ENCODE results near the gene TANC1.

Gene TANC1

DNA sequence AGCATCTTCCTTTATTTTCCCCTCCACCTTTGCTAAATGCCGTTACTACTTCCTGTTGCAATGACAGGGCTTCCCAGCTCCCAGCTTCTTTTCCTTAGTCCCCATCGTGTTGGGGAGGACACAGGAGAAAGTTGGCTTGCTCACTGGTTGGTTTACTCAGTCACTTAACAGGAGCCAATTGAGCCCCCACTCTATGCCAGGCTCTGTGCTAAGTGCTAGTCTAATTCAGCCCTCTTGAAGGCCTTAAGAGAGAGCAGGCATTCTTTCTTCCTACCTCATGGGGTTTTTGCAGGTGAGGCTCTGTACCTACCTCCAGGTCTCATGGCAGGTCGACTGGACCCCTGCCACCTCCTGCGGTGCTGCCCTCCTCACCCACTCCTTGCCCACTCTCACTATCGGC is 20.1 kb downstream of the TANC1 start:
- peak in 1 of 42 donors; percentile 30 for DNase-seq
- intact Hi-C loops (cut with DNase I): no loop called here

DNA sequence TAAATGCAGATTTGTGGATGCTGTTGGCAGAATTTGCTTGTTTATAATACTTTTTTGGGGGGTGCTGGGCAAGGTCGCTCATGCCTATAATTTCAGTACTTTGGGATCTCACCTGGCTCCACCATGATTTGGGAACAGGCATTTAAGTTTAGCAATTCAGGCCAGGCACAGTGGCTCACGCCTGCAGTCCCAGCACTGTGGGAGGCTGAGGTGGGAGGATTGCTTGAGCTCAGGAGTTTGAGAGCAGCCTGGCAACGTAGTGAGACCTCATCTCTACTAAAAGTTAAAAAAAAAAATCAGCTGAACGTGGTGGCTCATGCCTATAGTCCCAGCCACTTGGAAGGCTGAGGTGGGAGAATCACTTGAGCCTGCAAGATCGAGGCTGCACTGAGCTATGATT is 20.7 kb downstream of the TANC1 start:
- DNase-seq: peak in 25 of 42 donors; percentile 19 to 80 (median 39)

DNA sequence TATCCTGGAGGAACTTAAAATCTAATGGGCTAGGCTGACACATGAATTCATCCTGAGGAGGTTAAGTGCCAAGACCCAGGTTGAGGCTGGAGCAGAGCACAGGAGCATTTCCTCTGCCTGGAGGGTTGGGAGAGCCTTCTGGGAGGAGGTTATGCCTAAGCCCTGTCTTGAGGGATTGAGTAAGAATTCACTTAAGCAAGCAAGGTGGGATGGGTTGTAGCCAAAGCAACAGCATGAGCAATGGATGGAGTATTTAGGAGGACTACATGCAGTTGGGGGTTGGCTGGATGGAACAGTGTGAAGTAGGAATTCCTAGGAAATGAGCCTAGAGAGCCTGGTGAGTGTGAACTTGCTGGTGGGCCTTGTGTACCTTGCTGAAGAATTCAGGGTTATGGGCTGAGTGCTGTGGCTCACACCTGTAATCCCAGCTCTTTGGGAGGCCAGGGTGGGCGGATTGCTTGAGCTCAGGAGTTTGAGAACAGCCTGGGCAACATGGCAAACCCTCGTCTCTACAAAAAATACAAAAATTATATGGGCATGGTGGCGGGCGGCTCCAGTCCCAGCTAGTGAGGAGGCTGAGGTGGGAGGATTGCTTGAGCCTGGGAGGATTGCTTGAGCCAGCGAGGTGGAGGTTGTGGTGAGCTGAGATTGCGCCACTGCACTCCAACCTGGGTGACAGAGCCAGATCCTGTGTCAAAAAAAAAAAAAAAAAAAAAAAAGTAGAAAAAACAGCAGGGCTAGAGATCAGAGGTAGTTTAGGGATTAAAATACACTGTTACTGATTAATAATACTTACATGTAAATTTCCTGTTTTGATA is 22.2 kb downstream of the TANC1 start:
- intact Hi-C loops (cut with DNase I): no loop called here
- DNase-seq: peak in 1 of 42 donors; percentile 27

More for the DNA sequence above, 20.7 kb downstream of the TANC1 start:
- intact Hi-C loops (cut with DNase I): no loop called here

DNA sequence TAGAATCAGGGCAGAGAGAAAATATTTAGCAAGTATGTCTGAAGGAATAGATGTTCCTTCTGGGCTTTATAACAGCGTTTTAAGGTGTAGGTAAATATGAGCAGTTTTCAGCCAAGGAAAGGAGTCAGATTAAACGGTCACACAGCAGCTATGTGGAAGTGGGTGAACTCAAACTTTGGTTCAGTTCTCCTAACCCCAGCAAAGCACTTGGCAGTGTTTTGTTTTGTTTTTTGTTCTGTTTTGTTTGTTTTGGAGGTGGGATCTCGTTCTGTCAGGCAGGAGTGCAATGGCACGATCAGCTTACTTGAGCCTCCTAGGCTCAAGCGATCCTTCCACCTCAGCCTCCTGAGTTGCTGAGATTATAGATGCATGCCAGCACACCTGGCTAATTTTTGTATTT is 24.6 kb downstream of the TANC1 start:
- no peak for DNase-seq
- intact Hi-C loops (cut with DNase I): no loop called here

DNA sequence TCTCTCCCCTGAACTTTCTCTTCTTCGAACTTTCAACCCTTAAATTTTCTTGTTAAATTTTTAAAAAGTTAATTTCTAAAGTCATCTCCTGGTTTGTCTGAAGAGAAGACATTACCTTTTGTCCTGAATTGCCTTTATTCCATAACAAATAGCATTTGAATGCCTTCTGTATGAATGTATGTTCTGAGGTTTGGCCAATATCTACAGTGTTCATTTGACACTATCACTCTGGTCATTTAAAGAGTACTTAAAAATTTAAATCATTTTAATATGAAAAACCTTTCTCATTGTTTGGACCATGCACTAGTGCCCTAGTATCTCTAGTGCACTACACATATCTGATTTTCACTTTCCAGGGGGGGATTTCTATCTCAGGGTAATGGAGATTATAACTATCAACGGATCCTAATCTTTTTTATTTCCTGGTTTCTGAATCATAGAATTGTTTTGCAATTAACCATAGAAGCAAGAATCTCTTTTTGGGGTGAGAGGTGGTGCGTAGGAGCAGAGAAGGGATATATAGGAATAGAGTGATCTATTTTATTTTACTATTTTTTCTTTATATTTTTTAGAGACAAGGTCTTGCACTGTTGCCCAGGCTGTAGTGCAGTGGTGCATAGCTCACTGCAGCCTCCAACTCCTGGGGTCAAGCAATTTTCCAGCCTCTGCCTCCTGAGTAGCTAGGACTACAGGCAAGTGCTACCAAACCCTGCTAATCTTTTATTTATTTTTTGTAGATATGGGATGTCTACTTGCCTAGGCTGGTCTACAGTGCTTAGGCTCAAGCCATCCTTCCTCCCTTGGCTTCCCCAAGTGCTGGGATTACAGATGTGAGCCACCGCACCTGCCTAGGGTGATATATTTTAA is 25.5 kb downstream of the TANC1 start:
- intact Hi-C loops (cut with DNase I): no loop called here
- DNase-seq: no peak

DNA sequence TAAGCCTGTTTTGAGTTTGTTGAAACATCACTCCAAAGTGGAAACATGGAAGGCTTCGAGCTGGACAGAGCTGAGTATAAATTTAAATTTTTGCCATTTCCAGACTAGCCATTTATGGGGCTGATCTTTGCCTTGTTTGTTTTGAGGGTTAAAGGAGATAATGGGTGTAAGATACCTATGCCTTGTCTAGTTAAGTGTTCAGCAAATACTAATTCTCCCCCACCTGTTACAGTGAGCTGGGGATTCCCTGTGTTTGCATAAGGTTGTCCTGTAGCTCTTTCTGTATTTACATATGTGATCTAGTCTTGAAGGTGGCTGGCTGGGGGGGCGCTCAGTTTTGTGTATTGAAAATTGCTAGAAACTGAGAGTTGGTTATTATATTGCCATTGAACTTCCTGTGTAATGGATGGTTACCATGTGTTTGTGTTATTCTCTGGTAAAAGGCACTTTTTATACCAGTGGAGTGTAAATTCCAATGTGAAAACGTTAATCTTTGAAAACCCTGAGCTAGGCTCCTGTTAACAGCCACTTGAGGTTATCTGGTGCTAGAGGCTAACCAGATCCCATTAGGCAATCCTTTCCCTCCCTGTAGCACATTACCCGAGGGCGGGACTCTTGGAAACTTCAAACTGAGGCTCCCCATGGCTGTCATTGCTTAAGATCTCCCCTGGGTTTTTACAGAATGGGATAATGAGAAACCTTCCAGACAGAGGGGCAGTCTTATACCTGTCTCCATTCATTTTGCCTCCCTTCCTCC is 26.7 kb downstream of the TANC1 start:
- intact Hi-C loops (cut with DNase I): no loop called here
- DNase-seq: no peak

DNA sequence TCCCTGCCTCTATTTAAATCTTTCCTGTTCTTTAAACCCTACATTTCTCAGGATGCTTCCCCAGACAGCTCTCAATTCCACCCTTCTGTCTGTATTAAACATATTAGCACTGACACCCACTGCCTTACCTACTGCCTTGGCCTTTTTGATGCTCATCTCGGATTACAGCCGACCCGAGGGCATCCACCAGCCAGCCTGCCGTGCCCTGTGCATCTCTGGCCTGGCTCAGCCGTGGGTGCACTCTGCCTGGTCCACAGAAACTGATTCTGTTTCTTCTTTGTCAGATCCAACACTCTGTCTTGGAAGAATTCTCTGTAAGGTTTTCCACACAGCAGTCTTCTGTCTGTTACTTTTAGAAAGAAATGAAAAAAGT is 27.2 kb downstream of the TANC1 start:
- DNase-seq: no peak
- intact Hi-C loops (cut with DNase I): no loop called here

DNA sequence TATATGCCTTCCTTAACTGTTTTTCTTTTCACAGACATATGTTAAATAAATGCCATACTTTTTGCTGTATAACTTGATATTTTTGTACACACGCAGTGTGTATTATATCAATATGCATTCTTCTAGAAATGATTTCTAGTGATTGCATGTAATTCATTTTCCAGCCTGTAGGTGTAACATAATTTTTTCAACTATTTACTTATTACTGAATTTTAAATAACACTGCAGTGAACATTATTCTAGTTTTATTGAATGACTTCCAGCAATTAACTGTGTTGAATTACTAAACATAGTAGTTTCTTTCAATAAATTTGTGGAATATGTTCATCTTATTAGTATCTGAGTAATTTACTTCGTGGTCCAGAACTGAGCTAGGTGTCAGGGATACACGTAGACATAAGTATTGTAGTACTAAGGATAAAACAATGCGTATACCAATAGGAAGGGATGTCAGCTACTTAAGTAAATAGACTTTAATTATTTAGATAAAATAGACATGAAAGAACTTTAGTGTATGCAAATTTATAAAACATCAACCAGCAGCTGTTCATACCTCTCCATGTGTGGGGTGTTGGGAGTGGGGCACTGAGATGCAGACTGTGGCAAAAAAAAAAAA is 28.0 kb downstream of the TANC1 start:
- intact Hi-C loops (cut with DNase I): no loop called here

DNA sequence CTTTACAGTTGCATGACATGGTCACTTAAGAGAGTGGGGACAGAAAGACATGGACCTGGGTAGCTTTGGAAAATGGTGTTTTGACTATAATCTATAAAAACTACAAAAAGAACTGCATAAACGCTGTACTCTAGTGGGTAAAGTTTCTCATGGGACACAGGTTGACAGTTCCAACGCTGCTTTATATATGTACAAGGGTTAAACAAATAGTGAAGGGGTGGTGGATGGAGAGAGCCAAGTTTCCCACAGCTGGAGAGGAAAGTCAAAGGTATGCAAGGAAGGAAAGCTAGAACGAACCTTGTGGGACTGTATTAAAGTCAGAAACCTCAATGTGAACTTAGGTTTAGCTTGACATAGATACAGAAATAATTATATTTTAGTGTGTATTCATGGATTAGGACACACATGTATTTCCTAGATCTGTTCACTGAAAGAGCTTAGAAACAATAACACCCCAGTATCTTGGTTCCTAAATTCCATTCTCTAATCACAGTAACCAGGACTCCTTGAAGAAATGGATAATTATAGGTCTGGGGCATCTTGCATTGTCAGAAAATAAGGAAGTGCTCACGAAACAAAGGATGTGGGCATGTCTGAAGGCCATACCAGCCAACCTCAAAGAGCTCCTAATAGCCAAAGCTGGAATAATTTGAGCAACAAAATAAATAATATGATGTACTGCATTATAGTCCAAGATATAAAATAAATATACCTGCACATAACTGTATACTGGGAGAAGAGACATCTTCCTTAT is 28.8 kb downstream of the TANC1 start:
- DNase-seq: no peak
- intact Hi-C loops (cut with DNase I): no loop called here

More for the DNA sequence above, 28.0 kb downstream of the TANC1 start:
- no peak for DNase-seq

DNA sequence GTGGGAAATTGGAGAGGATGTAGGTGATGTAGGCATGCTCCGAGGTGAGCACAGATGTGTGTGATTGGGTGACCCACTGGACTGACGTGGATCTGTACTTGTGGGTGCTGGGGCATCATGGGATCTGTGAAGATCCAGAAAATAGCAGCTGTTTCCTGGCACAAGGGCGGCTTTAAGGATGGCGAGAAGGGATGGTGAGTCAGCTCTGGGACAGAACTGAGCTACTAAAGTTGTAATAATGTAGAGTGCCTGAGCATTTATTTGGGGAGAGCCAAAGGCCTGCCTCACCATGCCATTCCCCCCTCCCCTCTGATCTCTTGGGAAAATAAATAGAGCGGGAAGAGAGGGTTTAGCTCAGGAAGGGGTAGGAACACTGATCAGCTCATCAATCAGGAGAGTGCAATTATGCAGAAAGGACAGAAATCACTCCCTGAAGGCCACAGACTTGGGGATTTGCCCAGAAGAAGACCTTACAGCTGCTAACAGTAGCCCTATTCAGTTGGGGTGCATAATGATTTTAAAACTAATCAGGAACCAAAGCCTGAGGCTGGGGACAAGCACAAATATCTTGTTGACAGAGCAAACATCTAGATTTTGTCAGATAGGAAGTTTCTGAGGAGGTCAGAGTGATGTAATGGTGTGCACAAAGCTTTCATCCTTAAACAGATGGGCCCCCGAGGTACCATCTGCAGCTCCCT is 30.3 kb downstream of the TANC1 start:
- intact Hi-C loops (cut with DNase I): no loop called here
- peak in 29 of 42 donors; percentile 11 to 76 (median 44) for DNase-seq

DNA sequence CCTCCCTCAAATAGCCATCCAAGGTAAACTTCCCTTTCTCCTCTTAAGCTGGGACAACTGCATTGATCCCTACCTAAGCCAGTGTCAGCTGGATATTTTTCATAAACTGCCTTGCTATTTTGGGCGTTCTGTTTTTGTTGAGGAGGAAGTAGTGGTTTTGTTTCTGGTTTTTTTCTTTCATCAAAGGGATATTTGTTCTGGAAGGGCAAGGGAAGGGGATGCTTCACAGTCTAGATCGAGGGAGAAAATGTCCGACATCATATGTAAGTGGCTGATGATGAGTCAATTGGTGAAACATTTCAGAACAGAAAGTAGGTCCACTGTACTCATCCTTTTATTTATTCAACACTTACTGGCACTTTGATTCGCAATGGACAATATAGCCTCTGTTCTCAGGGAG is 31.0 kb downstream of the TANC1 start:
- intact Hi-C loops (cut with DNase I): no loop called here
- no peak for DNase-seq

DNA sequence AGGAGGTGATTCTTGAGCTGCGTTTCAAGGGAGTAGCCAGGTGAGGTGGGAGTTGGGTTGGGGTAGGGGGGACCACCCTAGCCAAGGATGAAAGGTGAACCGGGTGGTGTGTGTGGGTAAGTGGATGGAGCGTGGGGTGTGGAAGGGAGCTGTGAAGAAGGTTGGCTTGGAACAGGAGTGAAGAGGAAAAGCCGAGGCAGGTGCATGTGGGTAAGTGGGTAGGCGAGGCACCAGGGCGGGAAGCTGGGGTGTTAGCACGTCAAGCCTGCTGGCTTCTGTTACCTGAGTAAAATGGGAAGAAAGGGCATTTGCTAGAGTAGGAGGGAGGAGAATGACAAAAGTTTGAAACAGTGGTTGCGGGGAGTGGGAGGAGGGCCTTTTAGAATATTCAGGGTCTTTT is 31.6 kb downstream of the TANC1 start:
- peak in 11 of 42 donors; percentile 9 to 54 (median 34) for DNase-seq
- intact Hi-C loops (cut with DNase I): no loop called here

DNA sequence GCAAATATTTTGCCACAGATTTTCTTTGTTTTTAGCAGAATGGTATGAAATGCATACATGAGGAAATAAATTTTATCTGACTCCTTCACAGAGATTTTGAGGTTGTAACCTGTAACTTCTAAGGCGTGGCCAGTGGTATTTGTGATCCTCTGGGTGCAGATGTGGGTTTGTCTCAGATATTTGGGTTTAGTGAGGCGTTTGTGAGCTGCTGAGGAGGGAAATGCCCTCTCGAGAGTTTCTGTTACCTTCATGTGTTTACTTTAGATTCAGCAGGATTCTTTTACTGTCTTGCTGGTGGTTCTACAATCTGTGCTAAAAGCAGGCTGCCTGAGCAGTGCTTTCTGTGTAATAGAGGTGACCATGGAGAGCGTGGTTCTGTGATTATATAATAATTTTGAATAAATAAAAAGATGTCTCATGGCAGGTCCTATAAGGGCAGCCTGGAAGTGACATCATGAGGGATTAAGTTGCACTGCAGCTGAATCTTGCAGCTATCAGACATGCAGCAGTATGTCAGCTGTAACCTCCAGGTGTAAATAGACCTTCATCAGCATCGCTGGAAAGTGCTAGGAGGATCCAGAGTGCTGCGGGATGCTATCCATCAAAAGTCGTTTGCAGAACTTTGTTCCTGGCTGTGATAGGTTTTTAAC is 34.1 kb downstream of the TANC1 start:
- intact Hi-C loops (cut with DNase I): no loop called here
- DNase-seq: no peak

DNA sequence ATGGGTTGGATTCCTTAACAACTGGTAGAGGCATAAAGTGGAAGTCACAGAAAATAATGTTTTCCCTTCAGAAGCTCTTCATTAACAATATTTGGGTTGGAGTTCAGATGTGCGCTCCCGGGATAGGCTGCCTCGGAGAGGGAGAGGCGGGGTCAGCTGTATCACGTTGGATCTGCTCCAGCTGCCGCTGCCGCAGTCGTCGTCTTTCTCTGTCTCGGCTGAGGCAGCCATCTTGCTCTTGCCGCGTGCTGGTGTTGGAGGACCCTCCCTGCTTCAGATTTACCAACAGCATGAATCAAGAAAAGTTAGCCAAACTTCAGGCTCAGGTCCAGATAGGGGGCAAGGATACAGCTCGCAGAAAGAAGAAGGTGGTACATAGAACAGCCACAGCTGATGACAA is 35.1 kb downstream of the TANC1 start:
- intact Hi-C loops (cut with DNase I): no loop called here
- DNase-seq: no peak

DNA sequence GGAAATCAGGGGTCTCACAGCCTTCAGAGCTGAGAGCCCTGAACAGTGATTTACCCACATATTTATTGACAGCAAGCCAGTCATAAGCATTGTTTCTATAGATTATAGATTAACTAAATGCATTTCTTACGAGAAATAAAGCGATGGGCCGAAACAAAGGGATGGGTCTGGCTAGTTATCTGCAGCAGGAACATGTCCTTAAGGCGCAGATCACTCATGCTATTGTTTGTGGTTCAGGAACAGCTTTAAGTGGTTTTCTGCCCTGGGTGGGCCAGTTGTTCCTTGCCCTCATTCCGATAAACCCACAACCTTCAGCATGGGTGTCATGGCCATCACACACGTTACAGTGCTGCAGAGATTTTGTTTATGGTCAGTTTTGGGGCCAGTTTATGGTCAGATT is 36.4 kb downstream of the TANC1 start:
- intact Hi-C loops (cut with DNase I): no loop called here
- no peak for DNase-seq

DNA sequence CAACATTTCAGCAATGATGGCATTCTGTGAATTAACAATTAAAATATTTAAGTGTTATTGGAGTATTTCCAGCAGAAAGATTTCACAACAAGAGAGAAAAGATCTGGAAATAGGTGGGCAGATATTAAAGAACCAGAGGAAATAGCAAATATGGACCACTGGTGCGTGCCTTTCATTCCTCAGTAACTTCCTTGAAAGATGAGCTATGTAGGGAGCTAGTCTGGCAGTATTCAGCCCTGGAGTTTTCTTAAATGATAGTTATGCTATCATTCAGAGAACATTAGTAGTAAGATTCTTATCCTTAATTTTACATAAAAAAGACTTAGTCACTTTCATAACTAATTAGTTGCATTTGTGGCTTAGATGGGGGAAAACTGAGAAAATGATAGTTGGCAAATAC is 41.5 kb downstream of the TANC1 start:
- intact Hi-C loops (cut with DNase I): no loop called here
- DNase-seq: no peak

DNA sequence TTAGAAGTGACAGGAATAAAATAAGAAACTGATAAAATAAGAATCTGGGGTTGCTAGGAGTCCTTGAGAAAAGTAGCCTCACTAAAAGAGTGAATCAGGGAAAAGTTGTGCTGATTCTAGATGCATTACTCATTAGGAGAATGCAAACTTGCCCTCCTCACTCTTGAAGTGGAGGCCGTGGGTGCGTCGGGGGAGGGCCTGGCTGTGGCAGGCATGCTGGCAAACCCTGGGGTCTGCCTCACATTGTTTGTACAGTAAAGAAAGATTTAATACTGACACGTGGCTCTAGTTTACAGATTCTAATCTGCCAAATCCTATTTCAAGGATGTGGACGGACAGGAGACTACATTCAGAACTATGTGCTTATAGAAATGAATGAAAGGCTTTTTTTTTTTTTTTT is 41.9 kb downstream of the TANC1 start:
- intact Hi-C loops (cut with DNase I): no loop called here
- DNase-seq: no peak
